ENCODE results near the gene TCHH.

The TCHH gene

DNA sequence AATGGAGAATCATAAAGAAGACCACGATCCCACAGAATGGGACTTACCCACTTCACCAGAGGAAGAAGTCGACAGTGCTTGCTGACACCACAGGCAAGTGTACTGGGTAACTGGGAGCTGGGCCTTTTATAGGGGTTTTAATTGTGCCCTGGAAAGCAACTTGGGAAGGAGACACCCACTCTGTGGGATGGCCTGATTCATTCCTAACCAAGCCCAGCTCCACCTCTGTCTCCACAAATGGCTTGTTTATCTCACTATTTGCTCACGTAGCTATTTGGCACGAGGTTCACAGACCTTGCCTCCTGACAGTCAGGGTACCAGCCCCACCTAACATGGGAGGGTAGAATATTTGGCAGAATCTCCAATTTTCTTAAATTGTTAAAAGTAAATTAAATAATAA, at the start of gene TCHH:
TSS of gene TCHH (minus strand) at position 101 of the 400 bp plus-strand sequence. CDS start 1,364 bp downstream, outside the sequence.
- H3K27ac Mint-ChIP-seq, result no peak within 1 kb of the TSS
- DNase-seq, result no peak
- no peak for TF ChIP-seq CTCF (IDR thresholded peaks at IDR 0.05)
- no peaks in the 10 kb centered on the region for H3K4me1 Mint-ChIP-seq
- peaks cover 19% of the 10 kb centered on the region for H3K9me3 Mint-ChIP-seq
- H3K27me3 Mint-ChIP-seq (ENCODE audit: low read depth, poor library complexity), result no peaks in the 10 kb centered on the region
- no peaks in the 10 kb centered on the region for H3K36me3 Mint-ChIP-seq (ENCODE audit: low read depth)
- H3K4me3 Mint-ChIP-seq, result no peak within 1 kb of the TSS

DNA sequence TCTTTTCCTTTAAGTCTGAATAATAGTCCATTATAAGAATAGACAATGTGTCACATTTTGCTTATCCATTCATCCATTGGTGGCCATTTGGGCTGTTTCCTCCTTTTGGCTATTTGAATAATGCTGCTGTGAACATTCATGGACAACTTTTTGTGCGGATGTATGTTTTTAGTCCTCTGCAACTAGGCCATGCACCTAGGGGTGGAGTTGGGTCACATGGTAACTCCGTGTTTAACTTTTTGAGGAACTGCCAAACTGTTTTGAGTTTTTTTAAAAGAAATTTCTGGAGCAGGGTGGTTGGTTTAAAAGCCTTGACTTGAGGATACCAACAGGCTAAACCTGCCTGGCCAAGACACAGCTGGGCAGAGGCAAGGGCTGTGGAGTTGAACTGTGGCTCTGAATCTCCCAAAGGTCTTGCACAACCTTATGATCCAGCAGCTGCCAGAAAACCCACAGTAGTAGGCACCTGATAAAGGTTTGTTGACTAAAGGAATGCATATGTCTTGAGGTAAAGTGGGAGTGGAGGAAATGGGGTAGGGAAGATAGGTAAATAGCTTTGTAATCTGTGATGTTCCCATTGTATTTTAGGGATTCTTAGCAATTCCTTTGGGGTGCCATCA, 49.4 kb upstream of the TCHH start:
- H3K27ac Mint-ChIP-seq, result no peak overlapping the region
- H3K4me3 Mint-ChIP-seq, result no peak overlapping the region
- H3K9me3 Mint-ChIP-seq, result peaks cover 47% of the 10 kb centered on the region
- H3K27me3 Mint-ChIP-seq (ENCODE audit: low read depth, poor library complexity), result no peaks in the 10 kb centered on the region
- TF ChIP-seq CTCF (IDR thresholded peaks at IDR 0.05), result no peak
- no peak for DNase-seq
- H3K36me3 Mint-ChIP-seq (ENCODE audit: low read depth), result no peaks in the 10 kb centered on the region
- H3K4me1 Mint-ChIP-seq, result no peaks in the 10 kb centered on the region

DNA sequence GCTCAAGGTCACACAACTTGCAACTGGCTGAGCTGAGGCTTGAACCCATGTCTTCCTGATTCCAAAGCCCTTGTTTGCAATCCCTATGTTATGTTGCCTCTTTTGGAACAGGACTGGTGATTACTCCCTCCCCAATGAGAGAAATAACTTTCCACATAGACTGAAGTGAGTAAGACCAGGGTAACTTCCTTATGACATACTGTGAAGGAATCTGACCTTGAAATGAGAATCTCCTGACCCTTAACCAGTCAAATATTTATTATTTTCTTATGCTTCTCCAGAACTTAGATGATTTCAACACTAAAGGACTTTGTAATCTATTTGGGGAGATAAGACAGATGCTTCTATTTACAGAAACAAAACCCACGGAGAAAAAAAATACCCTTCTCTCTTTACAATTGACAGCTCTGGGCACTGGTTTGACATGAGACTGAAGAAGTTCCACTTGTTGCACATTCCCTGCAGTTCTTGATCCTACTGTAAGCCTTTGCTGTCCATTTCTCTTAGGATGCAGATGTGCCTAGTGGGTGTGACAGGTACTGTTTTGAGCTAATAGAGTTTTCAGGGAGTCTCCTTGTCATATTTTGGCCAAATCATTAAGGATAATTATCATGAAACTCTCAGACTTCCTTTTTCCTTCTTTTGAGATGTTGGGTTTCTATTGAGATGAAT, 47.7 kb upstream of the TCHH start:
- Mint-ChIP-seq H3K27ac (no peak overlapping the region), H3K4me3 (no peak overlapping the region), H3K4me1 (no peaks in the 10 kb centered on the region), H3K27me3 (ENCODE audit: low read depth, poor library complexity) (no peaks in the 10 kb centered on the region), H3K9me3 (peaks cover 46% of the 10 kb centered on the region), H3K36me3 (ENCODE audit: low read depth) (no peaks in the 10 kb centered on the region)
- TF ChIP-seq CTCF (IDR thresholded peaks at IDR 0.05), result no peak
- DNase-seq, result no peak

DNA sequence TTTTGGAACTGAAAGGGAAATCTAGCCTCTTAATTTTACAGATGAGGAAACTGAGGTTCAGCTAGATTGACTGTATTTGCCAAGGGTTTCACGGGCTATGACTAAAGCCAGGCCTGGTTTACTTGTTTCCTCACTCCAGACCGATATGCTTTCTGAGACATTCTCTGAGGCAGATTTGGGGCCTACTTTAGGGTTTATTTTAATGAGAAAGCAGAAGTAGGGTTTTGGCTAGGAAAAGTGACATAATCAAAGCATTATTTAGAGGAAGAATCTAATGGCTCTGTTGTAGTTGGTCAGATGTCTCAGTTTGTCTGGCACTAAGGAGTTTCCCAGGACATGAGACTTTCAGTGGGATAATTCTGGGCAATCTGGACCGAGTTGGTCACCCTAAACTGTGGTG, 45.3 kb upstream of the TCHH start:
- no peak for DNase-seq
- no peaks in the 10 kb centered on the region for H3K4me1 Mint-ChIP-seq
- no peak overlapping the region for H3K27ac Mint-ChIP-seq
- peaks cover 45% of the 10 kb centered on the region for H3K9me3 Mint-ChIP-seq
- no peak for TF ChIP-seq CTCF (IDR thresholded peaks at IDR 0.05)
- no peaks in the 10 kb centered on the region for H3K36me3 Mint-ChIP-seq (ENCODE audit: low read depth)
- no peak overlapping the region for H3K4me3 Mint-ChIP-seq
- H3K27me3 Mint-ChIP-seq (ENCODE audit: low read depth, poor library complexity), result no peaks in the 10 kb centered on the region

DNA sequence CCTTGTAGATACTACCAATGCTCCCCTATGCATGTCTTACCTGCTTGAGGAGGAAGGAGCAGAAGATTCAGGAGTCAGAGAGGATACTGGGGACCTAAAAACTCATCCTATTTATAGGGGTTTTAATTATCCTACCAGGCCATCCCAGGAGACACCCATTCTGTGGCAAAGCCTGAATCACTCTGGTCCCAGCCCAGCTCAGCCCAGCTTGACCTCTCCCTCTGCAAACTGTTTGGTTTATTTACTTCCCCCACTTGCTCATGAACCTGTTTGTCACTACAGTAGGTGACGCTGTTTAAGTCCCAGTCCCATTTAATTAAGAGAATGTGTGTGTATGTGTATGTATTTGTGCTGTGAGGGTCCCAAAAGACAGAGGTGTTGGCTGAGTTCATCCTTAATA, 43.9 kb upstream of the TCHH start, which contains the start of gene RPTN:
TSS of gene RPTN (minus strand) at position 85 of the 400 bp plus-strand sequence. CDS start 1,339 bp downstream, outside the sequence.
- peaks cover 4% of the 10 kb centered on the region for H3K27me3 Mint-ChIP-seq (ENCODE audit: low read depth, poor library complexity)
- no peak within 1 kb of the TSS for H3K27ac Mint-ChIP-seq
- no peak for DNase-seq
- TF ChIP-seq CTCF (IDR thresholded peaks at IDR 0.05), result no peak
- H3K4me1 Mint-ChIP-seq, result no peaks in the 10 kb centered on the region
- no peak within 1 kb of the TSS for H3K4me3 Mint-ChIP-seq
- peaks cover 51% of the 10 kb centered on the region for H3K9me3 Mint-ChIP-seq
- H3K36me3 Mint-ChIP-seq (ENCODE audit: low read depth), result no peaks in the 10 kb centered on the region

DNA sequence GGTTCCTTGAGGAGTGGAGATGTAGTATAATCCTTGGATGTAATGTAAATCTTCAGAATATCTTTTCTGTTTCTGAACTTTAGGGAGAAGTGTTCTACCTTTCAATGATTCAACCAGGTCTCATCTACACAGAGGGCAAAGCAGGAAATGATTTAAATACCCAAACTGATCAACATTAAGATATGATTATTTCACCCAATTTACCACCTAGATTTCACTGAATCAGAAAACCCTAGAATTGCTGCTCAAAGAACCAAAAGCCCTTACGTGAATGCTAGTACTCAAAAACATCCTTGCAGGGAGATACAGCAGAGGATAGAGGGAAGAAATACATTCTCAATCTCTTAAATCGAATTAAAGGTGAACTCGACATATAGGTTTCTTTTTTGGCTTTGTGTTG, 38.8 kb upstream of the TCHH start:
- Mint-ChIP-seq H3K27ac (no peak overlapping the region), H3K27me3 (ENCODE audit: low read depth, poor library complexity) (peaks cover 4% of the 10 kb centered on the region), H3K36me3 (ENCODE audit: low read depth) (no peaks in the 10 kb centered on the region), H3K4me1 (no peaks in the 10 kb centered on the region), H3K9me3 (peaks cover 78% of the 10 kb centered on the region), H3K4me3 (no peak overlapping the region)
- no peak for DNase-seq
- no peak for TF ChIP-seq CTCF (IDR thresholded peaks at IDR 0.05)
